Tibial nerve (tissue), 4 donors: ENCODE data around the gene GOLGB1. TPM values are rescaled to one million over a fixed set of nuclear protein-coding genes. Genes with fewer than 3 reads are reported as not detected.

ENCODE experiments used
- DNase-seq, 2 donors: peaks; one replicate each; pipeline ENCODE4 v3.0.0-alpha.2; 2019; ENCODE audit warnings: low spot score in 2 of 2
- H3K27ac ChIP-seq, 4 donors: fragments of 200-600 bp; sonication (generic) in 3 of 4; one replicate each; pipeline ENCODE4 v1.5.1; 2017 to 2019; ENCODE audit warnings: mild to moderate bottlenecking in 1 of 4
- H3K27me3 ChIP-seq, 2 donors: fragments of 200-600 bp; sonication (generic) in 1 of 2; one replicate each; pipeline versions ENCODE4 v1.5.1 to v1.6.0; 2017 to 2019
- H3K36me3 ChIP-seq, 3 donors: fragments of 200-600 bp; sonication (generic); one replicate each; pipeline ENCODE4 v1.5.1; 2018 to 2019
- H3K4me1 ChIP-seq, 4 donors: fragments of 200-600 bp; sonication (generic) in 3 of 4; one replicate each; pipeline ENCODE4 v1.5.1; 2017 to 2019
- H3K4me3 ChIP-seq, 4 donors: fragments of 200-600 bp; sonication (generic) in 3 of 4; one replicate each; pipeline ENCODE4 v1.5.1; 2017 to 2019; ENCODE audit warnings: mild to moderate bottlenecking in 1 of 4, moderate library complexity in 1 of 4
- H3K9me3 ChIP-seq, 4 donors: fragments of 200-600 bp; sonication (generic) in 3 of 4; one replicate each; pipeline ENCODE4 v1.5.1; 2017 to 2019
- EP300 ChIP-seq, 2 donors: sonication (generic); formaldehyde crosslinking; IDR thresholded peaks; one replicate each; pipeline ENCODE4 v1.6.1; 2017; ENCODE audit warnings: antibody characterized with exemption in 2 of 2, mild to moderate bottlenecking in 1 of 2
- POLR2A ChIP-seq, 2 donors: fragments of 450-650 bp; IDR thresholded peaks; one replicate each; pipeline ENCODE4 v1.6.1; 2017; ENCODE audit warnings: antibody characterized with exemption in 2 of 2, mild to moderate bottlenecking in 2 of 2, moderate library complexity in 2 of 2
- WGBS, 2 donors: methylation state at CpG; one replicate each; pipeline ENCODE4 v1.1.5; 2018; 5-methylcytosine and 5-hydroxymethylcytosine counted together
- total RNA-seq, 4 donors: library from RNA; depleted of rRNA; stranded (reverse); fragments of >200 nt; gene quantifications; one replicate each; pipeline ENCODE4 v1.1.0, GENCODE V29; 2016
- TF ChIP-seq, protein P1 (sequence below), 5 experiments: fragments of 200-600 bp in 3 of 5; fragments of 450-650 bp in 2 of 5; sonication (generic) in 3 of 5; IDR thresholded peaks; one replicate each; pipeline ENCODE4 v1.5.1; 2016 to 2019; ENCODE audit warnings: antibody characterized with exemption in 5 of 5, mild to moderate bottlenecking in 3 of 5, moderate library complexity in 2 of 5

Gene GOLGB1
- total RNA-seq, 4 donors from 2014 or later: 54.0 to 70.6 (median 60.1) TPM

DNA sequence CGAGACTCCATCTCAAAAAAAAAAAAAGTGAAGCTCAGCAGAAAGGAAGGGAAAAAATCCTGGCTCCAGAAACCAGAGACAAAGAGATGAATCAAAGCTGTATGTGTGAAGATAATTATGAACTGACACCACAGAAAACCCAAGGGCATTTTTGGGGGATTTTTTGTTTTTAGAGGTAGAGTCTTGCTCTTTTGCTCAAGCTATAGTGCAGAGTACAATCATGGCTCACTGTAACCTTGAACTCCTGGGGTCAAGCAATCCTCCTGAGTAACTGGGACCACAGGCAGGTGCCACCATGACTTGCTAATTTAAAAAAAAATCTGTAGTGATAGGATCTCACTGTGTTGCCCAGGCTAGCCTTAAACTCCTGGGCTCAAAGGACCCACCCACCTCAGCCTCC is 111.6 kb downstream of the GOLGB1 start:
- Histone ChIP-seq H3K4me3 (no peak overlapping the region), H3K9me3 (no peaks in the 10 kb centered on the region), H3K4me1 (no peaks in the 10 kb centered on the region), H3K27ac (no peak overlapping the region), H3K36me3 (peaks cover 0 to 38% (median 5%) of the 10 kb centered on the region in 3 donors), H3K27me3 (no peaks in the 10 kb centered on the region)
- DNase-seq: no peak
- TF ChIP-seq, protein P1, sequence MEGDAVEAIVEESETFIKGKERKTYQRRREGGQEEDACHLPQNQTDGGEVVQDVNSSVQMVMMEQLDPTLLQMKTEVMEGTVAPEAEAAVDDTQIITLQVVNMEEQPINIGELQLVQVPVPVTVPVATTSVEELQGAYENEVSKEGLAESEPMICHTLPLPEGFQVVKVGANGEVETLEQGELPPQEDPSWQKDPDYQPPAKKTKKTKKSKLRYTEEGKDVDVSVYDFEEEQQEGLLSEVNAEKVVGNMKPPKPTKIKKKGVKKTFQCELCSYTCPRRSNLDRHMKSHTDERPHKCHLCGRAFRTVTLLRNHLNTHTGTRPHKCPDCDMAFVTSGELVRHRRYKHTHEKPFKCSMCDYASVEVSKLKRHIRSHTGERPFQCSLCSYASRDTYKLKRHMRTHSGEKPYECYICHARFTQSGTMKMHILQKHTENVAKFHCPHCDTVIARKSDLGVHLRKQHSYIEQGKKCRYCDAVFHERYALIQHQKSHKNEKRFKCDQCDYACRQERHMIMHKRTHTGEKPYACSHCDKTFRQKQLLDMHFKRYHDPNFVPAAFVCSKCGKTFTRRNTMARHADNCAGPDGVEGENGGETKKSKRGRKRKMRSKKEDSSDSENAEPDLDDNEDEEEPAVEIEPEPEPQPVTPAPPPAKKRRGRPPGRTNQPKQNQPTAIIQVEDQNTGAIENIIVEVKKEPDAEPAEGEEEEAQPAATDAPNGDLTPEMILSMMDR (IDR thresholded peaks at IDR 0.05): no peak
- no peak for TF ChIP-seq POLR2A (IDR thresholded peaks at IDR 0.05)
- 85 to 100% methylated on average over 1 of the region's 1 CpG for WGBS, 2 donors

DNA sequence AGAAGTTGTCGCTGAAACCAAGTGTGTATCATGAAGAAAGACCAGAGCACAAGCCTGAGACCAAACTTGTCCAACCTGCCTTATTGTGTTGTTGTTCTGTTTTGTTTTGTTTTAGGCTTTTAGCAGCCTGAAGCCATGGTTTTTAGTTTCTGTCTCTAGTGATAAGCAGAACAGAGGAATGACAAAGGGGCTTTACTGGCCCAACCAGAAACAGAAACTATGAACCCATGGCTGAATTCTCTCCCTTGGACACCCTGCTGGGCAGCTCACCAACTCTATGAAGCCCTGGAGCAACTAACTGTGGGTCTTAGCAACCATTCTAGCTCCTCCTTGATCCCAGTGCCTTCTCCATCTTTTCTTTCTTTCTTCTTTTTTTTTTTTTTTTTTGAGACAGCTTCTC is 119.2 kb downstream of the GOLGB1 start:
- Histone ChIP-seq H3K27ac (no peak overlapping the region), H3K4me1 (no peaks in the 10 kb centered on the region), H3K27me3 (no peaks in the 10 kb centered on the region), H3K4me3 (no peak overlapping the region), H3K9me3 (no peaks in the 10 kb centered on the region), H3K36me3 (peaks cover 0 to 31% (median 0%) of the 10 kb centered on the region in 3 donors)
- TF ChIP-seq, protein P1 (IDR thresholded peaks at IDR 0.05): no peak
- TF ChIP-seq EP300 (IDR thresholded peaks at IDR 0.05) (no peak), POLR2A (IDR thresholded peaks at IDR 0.05) (no peak)
- DNase-seq: no peak
- 92 to 97% methylated on average over 1 of the region's 1 CpG for WGBS, 2 donors

DNA sequence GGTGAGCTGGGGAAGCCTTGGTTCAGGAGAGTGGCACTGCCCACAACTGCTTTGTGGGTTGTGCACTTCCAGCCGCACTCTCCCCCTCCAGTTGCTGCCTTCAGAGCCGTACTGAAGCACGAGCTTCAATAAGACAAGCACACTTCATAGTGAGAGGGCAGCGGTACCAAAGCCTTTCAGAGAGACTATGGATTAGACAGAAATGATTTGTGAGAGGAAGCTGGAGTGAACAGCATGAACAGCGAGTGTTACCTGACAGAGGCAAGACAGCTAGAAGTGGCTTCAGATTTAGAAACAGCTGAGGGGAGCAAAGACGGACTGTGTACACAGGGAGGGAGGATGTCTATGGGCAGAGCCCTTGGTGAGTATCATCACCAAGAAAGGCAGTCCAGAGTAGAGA is 119.9 kb downstream of the GOLGB1 start:
- 80 to 86% methylated on average over 6 of the region's 6 CpGs for WGBS, 2 donors
- H3K27me3 ChIP-seq: no peaks in the 10 kb centered on the region
- TF ChIP-seq POLR2A (IDR thresholded peaks at IDR 0.05) (no peak), EP300 (IDR thresholded peaks at IDR 0.05) (no peak)
- TF ChIP-seq, protein P1 (IDR thresholded peaks at IDR 0.05): no peak

DNA sequence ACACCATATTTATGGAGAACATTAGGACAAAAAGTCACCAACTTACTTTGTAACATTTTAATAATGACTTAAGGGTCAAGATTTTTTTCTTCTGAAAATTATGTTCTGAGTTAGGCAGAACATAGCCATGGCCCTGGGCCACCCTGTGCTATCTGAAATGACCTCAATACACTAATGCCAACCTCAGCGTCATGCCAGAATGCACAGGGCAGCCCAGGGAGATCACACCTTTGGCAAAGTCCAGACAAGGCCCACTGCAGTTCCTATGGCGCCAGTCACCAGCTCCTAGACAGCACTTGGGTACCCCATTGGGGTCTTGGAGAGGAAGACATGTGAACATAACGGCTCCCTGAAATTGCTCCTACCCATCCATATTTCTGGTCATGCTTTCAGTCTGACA is 121.9 kb downstream of the GOLGB1 start:
- 65 to 77% methylated on average over 3 of the region's 3 CpGs for WGBS, 2 donors
- no peaks in the 10 kb centered on the region for H3K27me3 ChIP-seq

More for the DNA sequence above, 119.9 kb downstream of the GOLGB1 start:
- Histone ChIP-seq H3K27ac (no peak overlapping the region), H3K9me3 (no peaks in the 10 kb centered on the region), H3K4me1 (no peaks in the 10 kb centered on the region), H3K36me3 (peaks cover 0 to 30% (median 0%) of the 10 kb centered on the region in 3 donors), H3K4me3 (no peak overlapping the region)
- no peak for DNase-seq

GRCh38 chr3:121627211-121627610 is 122.3 kb downstream of the GOLGB1 start:
- Histone ChIP-seq H3K4me3 (no peak overlapping the region), H3K27ac (no peak overlapping the region), H3K4me1 (no peaks in the 10 kb centered on the region), H3K9me3 (no peaks in the 10 kb centered on the region), H3K36me3 (peaks cover 0 to 10% (median 0%) of the 10 kb centered on the region in 3 donors), H3K27me3 (no peaks in the 10 kb centered on the region)
- 73 to 76% methylated on average over 4 of the region's 4 CpGs for WGBS, 2 donors
- no peak for DNase-seq
- TF ChIP-seq, protein P1 (IDR thresholded peaks at IDR 0.05): no peak
- TF ChIP-seq EP300 (IDR thresholded peaks at IDR 0.05): no peak
- TF ChIP-seq POLR2A (IDR thresholded peaks at IDR 0.05): no peak

More for the DNA sequence above, 121.9 kb downstream of the GOLGB1 start:
- TF ChIP-seq EP300 (IDR thresholded peaks at IDR 0.05): no peak
- TF ChIP-seq, protein P1 (IDR thresholded peaks at IDR 0.05): no peak
- no peak for TF ChIP-seq POLR2A (IDR thresholded peaks at IDR 0.05)
- DNase-seq: no peak
- Histone ChIP-seq H3K4me3 (no peak overlapping the region), H3K27ac (no peak overlapping the region), H3K4me1 (no peaks in the 10 kb centered on the region), H3K9me3 (no peaks in the 10 kb centered on the region), H3K36me3 (peaks cover 0 to 13% (median 0%) of the 10 kb centered on the region in 3 donors)
